A673 (cell line): ENCODE measurements around the gene RAP1B.

Source experiments
- CTCF ChIP-seq: fragments of 300-800, 200-600 bp; sonication (generic); conservative IDR thresholded peaks from 2 replicates; pipeline ENCODE4 v1.5.1; 2017; ENCODE audit warnings: low read depth, mild to moderate bottlenecking, antibody characterized with exemption, low read length, moderate library complexity, mixed read lengths
- EZH2 ChIP-seq: fragments of 200-600 bp; sonication (generic); IDR thresholded peaks from 2 replicates; pipeline ENCODE4 v1.6.1; 2017; ENCODE audit warnings: borderline replicate concordance, low read depth, mild to moderate bottlenecking, mixed read lengths, antibody characterized with exemption, low read length; ENCODE audit not compliant: poor library complexity, severe bottlenecking

GRCh38 chr12:68624933-68625332 is 14.2 kb downstream of the RAP1B start:
- no peak for TF ChIP-seq CTCF
- TF ChIP-seq EZH2 = no peak
